Measurements from ENCODE around the gene PYGL.
"Not testable (repeated sequence)": the region's sequence is repeated elsewhere in the genome, so short reads cannot be mapped to it uniquely, and the experiment has no call there.

Gene PYGL

GRCh38 chr14:50954811-50955372, 10.6 kb upstream of the PYGL start:
- DNase-seq: peak; percentile 47 to 66

DNA sequence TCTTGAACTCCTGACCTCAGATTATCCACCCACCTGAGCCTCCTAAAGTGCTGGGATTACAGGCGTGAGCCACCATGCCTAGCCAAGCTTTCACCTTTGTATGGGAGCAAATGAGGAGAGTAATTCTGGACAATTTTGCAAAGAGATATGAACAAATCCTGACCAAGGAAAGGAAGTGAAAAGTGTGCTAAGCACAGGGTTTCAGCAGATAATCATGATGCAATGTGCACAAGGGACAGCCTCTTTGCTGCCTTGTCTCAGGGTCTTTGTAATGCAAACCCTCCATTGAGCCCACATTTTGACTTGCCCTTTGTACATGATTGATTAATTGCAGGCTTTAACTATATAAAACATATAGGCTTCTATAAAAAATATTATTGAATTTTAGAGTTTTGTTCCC, 9.2 kb upstream of the PYGL start:
- DNase-seq: no peak

DNA sequence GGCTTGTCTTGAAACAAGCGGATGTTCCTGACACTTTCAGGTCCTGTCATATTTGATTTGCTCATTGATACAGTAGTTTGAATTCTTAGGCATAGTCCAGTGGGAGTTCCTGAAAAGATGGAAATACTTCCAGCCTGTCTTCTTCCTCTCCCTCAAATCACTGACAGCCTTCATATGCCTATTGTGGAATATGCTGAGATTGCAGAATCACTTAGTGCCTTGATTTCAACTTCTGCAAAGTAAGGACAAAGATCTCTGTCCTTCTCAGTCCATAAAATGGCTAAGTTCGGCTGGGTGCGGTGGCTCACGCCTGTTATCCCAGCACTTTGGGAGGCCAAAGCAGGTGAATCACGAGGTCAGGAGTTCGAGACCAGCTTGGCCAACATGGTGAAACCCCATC, 6.7 kb upstream of the PYGL start:
- DNase-seq: no peak

DNA sequence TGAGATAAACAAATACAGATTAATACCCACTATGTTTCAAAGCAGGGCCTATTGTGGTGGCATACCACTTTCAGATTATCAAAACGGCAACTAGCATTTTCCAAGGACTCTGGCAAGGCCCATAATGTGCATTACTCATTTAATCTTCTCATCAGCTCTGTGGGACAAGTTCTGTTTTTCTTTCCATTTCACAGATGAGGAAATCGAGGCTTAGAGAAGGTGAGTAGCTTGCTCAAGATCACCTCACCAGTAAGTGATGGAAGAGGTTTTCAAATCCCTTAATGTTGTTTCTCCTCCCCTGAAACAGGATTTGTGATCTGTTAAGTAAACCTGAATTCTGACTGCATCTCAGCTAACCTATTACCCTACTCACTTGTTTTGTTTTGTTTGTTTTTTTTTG, 3.9 kb upstream of the PYGL start:
- DNase-seq: no peak

DNA sequence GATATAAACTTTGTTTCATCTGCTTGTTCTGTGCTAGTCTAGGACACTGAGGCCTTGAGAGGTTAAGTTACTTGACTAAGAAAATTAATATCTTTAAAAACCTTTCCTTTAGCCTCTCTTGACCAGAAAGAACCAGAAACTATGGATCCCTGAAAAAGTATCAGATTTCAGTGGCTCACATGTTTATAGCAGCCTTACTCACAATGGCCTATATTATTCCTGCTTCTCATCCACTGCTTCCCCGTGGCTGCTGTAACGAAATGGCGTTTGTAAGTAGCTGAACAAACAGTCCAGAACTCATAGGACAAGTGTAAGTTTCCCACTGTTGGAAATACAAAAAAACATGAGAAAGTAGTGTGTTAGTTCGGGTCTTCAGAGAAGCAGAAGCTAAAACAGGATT, 3.2 kb upstream of the PYGL start:
- DNase-seq: no peak

- no peak for DNase-seq
Observed at GRCh38 chr14:50946234-50946935, 2.1 kb upstream of the PYGL start.

- DNase-seq: peak; percentile 66 to 78
Observed at GRCh38 chr14:50944647-50945413, 547 bp upstream of the PYGL start.

GRCh38 chr14:50943261-50943942, 881 bp downstream of the PYGL start:
- DNase-seq: peak; percentile 52 to 61

DNA sequence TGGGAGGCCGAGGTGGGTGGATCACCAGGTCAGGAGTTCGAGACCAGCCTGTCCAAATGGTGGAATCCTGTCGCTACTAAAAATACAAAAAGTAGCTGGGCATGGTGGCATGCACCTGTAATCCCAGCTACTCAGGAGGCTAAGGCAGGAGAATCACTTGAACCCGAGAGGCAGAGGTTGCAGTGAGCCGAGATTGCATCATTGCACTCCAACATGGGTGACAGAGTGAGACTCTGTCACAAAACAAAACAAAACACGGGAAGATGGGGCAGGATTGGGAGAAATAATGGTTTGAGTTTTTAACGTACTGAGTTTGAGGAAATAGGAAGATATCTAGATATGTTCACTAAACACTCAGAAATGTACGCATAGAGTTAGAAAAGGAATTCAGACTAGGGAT, 2.6 kb downstream of the PYGL start:
- DNase-seq: not testable (repeated sequence)

- DNase-seq: no peak
Observed at GRCh38 chr14:50941151-50941550, 3.1 kb downstream of the PYGL start.

- no peak for DNase-seq
Observed at GRCh38 chr14:50937800-50938199, 6.5 kb downstream of the PYGL start.

- no peak for DNase-seq
Observed at GRCh38 chr14:50937325-50937724, 7.0 kb downstream of the PYGL start.

GRCh38 chr14:50936882-50937281, 7.4 kb downstream of the PYGL start:
- no peak for DNase-seq

DNA sequence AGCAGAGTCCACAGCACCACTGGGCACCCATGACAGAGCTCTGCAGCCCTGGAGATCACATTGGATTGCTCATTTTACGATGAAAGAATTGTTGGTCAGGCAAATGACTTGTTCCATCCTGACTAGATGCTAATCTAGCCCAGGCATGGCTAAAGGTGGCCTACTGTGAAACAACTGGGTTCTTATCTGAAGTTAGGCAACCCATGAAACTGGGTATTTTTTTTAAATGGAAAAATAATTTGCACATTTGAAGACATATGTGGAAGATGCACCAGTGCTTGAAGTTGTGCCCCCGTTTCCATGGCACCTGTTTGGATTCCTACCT, 8.3 kb downstream of the PYGL start:
- DNase-seq: no peak

DNA sequence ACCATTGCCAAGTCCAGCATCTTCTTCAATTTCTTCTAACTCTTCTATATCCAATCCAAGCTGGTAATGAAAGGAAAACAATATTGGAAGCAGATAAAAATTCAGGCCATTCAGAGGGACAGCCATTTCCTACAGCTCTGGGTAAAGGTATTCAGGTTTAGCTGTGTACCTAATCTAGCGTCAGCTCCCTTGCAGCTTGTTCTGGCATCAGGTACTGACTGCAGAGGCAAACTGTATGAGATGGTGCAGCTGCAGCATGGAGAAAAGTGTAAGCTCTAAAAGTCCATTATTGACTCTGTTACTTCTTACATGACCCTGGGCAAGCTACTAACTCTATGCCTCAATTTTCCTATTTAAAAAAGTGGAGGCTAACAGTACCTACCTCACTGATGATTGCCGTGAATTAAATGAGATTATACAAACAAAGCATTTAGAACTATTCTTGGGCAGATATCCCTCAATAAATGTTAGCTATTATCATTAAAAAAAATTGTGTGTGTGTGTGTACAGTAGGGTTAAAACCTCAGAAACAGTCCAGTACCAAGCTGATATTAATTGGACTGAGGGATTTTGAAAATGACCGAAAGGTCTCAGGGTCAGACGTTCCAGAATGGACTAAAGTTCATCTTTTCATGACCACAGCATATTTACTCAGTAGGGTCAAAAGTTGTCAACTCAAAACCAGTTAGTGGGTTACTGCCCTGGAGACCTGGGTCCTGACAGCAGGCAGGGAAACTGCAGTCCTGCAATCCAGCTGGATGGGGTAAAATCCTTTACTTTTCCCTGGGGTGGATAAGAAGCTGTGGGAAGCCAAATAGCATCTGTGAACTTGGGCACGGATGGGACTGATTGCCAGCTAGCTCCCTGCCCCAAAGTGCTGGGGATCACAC, 8.9 kb downstream of the PYGL start:
- no peak for DNase-seq

DNA sequence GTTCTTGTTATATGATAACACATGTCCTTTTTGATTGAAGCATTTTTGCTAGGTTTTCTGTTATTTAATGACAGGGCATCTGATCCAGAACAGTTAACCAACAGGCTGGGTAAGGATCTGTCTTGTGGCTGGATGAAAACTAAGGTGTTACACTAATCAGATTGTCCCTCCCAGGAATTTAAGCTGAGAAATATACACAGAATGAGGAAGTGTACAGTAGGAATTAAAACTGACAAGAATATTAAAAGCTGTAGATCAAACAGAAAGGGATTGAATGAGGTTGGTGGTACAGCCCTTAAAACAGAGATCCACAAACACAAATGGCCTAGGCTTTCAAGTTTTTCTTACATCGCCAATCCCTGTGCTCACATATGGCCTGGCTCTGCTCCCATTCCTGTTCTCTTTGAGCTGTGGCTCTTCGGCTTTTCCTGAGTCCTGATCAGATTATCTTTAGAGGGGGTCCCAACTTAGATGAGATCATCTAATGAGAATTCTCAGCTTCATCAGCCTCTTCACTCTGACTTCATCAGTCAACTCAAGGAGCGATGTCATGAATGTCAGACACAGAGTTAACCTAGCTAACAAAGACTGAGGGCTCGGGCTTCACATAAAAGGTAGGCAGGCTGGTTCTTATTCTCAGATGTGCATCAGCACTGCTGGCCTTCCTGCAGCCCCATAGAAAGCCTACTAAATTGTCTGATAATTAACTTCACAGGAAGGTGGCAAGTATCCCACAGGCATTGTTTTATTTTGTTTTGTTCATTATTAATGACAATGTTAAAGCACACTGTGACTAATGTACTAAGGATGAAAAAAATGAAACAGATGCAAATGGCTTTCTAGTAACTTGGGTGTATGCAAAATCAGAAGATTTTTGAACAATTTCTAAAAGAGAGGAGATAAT, 11.4 kb downstream of the PYGL start:
- peak in 1 of 2 experiments; percentile 13 for DNase-seq

GRCh38 chr14:50932156-50932555, 12.1 kb downstream of the PYGL start:
- no peak for DNase-seq

DNA sequence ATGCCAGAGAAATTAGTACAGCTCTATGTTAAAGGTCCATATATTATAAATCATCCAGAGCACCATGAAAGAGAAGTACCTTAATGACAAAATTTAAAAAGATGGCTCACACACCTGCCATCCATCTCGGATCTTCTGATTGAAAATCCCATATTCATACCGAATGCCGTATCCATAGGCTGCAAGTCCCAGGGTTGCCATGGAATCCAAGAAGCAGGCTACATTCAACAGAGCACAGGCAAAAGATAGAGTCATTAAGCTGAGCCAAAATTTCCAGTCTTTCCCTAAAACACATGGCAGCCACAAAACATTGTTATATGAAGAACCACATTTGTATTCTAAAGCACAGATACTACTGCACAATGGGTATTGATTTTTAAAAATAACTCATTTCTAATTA, 12.7 kb downstream of the PYGL start:
- no peak for DNase-seq

GRCh38 chr14:50929506-50929905, 14.8 kb downstream of the PYGL start:
- no peak for DNase-seq

GRCh38 chr14:50928002-50928635, 16.2 kb downstream of the PYGL start:
- peak; percentile 89 to 90 for DNase-seq

DNA sequence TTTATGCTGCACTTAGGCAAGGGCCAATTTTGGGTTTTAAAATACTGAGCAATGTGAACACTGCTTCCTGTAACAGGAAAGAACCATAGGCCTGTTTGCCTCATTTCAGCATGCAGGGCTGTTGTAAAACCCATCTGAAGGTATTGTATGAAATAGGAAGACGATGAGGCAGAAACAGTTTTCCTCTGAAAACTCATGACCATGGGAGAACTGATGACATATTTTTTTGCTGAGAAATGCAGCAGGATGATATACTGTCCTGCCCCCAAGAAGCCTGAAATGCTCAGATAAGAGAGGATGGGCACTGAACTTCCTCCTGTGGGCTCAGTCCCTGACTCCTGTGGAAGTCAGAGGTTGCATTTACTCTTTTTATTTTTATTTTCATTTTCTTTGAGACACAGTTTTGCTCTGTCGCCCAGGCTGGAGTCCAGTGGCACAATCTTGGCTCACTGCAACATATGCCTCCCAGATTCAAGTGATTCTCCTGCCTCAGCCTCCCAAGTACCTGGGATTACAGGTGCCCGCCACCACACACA, 17.4 kb downstream of the PYGL start:
- peak; percentile 95 to 96 for DNase-seq
